ENCODE measurements around the gene PDSS1.

DNA sequence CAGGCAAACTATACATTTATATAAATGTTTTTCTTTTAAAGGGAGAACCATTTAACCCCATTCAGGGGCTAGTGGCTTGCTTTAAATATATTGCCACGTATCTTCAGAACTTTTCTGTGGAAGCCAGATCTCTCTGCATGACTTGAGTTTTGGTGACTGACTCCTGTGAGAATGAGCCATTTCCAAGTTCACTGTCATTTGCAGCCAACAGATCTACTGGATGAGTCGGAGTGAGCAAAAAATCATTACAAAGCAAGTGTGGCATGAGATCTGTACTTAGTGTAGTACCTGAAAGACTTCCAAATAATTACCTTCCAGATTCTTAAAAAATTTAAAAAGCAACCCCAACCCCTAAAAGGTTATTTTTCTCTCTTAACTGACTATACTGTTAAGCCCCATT is 45.6 kb downstream of the PDSS1 start:
- TF ChIP-seq, protein P1, sequence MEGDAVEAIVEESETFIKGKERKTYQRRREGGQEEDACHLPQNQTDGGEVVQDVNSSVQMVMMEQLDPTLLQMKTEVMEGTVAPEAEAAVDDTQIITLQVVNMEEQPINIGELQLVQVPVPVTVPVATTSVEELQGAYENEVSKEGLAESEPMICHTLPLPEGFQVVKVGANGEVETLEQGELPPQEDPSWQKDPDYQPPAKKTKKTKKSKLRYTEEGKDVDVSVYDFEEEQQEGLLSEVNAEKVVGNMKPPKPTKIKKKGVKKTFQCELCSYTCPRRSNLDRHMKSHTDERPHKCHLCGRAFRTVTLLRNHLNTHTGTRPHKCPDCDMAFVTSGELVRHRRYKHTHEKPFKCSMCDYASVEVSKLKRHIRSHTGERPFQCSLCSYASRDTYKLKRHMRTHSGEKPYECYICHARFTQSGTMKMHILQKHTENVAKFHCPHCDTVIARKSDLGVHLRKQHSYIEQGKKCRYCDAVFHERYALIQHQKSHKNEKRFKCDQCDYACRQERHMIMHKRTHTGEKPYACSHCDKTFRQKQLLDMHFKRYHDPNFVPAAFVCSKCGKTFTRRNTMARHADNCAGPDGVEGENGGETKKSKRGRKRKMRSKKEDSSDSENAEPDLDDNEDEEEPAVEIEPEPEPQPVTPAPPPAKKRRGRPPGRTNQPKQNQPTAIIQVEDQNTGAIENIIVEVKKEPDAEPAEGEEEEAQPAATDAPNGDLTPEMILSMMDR (conservative IDR thresholded peaks at IDR 0.05; ENCODE audit: low read length), result no peak
- no peak for TF ChIP-seq EZH2phosphoT487 (IDR thresholded peaks at IDR 0.05; ENCODE audit: borderline replicate concordance)
